SK-N-SH (cell line): Measurements from ENCODE around the gene KCNJ9. TPM values are rescaled to one million over a fixed set of nuclear protein-coding genes. Genes with fewer than 3 reads are reported as not detected.

Source experiments
- CTCF ChIA-PET: fragments of 300-600, 350-600 bp; formaldehyde crosslinking; extraction: SDS; loops from one replicate; lab custom pipeline; 2021; lab: Yijun Ruan, JAX
- POLR2A ChIA-PET: fragments of 350-600 bp; sonication (Branson Sonifier 250); formaldehyde crosslinking; extraction: SDS; loops from one replicate; lab custom pipeline; 2020; ENCODE audit warnings: antibody characterized with exemption, inconsistent platforms; lab: Yijun Ruan, JAX
- DNase-seq: peaks from one replicate; pipeline ENCODE4 v3.0.0; 2012
- H2AFZ ChIP-seq: fragments of 200-600 bp; sonication (generic); 2 replicates; pipeline ENCODE4 v1.8.1; 2016; ENCODE audit warnings: antibody characterized with exemption, mild to moderate bottlenecking, low read depth
- H3F3A ChIP-seq: fragments of 200-600 bp; sonication (generic); replicated peaks from 2 replicates; pipeline ENCODE3; 2016; ENCODE audit warnings: antibody characterized with exemption, mild to moderate bottlenecking; ENCODE audit not compliant: insufficient read depth
- H3K27ac ChIP-seq, 2 experiments: fragments of 200-500 bp in 1 of 2; fragments of 200-600 bp in 1 of 2; sonication (Bioruptor generic) in 1 of 2; sonication (generic), shearing (Covaris generic) in 1 of 2; 2 replicates each; pipeline versions ENCODE4 v1.5.1 to v1.6.1; 2014 to 2016; ENCODE audit warnings: low read depth in 2 of 2, inconsistent platforms in 1 of 2, low read length in 1 of 2, mild to moderate bottlenecking in 1 of 2, mixed read lengths in 1 of 2
- H3K27me3 ChIP-seq: fragments of 200-600 bp; sonication (generic), shearing (Covaris generic); 2 replicates; pipeline ENCODE4 v1.6.1; 2016; ENCODE audit warnings: mixed run types; ENCODE audit not compliant: insufficient read depth
- H3K36me3 ChIP-seq, 2 experiments: fragments of 200-500 bp in 1 of 2; fragments of 200-600 bp in 1 of 2; sonication (Bioruptor generic) in 1 of 2; sonication (generic) in 1 of 2; replicated peaks in 1 of 2; 2 replicates each; pipeline versions ENCODE3 to v1.5.1; 2014 to 2016; ENCODE audit warnings: low read length in 1 of 2, mild to moderate bottlenecking in 1 of 2; ENCODE audit not compliant: insufficient read depth in 2 of 2, control insufficient read depth in 1 of 2
- H3K4me1 ChIP-seq, 2 experiments: fragments of 200-500 bp in 1 of 2; fragments of 200-600 bp in 1 of 2; sonication (Bioruptor generic) in 1 of 2; sonication (generic), shearing (Covaris generic) in 1 of 2; 2 replicates each; pipeline versions ENCODE4 v1.5.1 to v1.6.1; 2014 to 2016; ENCODE audit warnings: low read depth in 1 of 2, low read length in 1 of 2, mixed run types in 1 of 2; ENCODE audit not compliant: insufficient read depth in 2 of 2, control insufficient read depth in 1 of 2
- H3K4me2 ChIP-seq: fragments of 200-600 bp; sonication (generic), shearing (Covaris generic); 2 replicates; pipeline ENCODE4 v1.6.1; 2017; ENCODE audit warnings: mixed run types
- H3K4me3 ChIP-seq, 2 experiments: fragments of 200-500 bp in 1 of 2; fragments of 200-600 bp in 1 of 2; sonication (Bioruptor generic) in 1 of 2; sonication (generic), shearing (Covaris generic) in 1 of 2; 2 replicates each; pipeline versions ENCODE4 v1.5.1 to v1.8.1; 2014 to 2016; ENCODE audit warnings: low read depth in 2 of 2, inconsistent platforms in 1 of 2, low read length in 1 of 2, mild to moderate bottlenecking in 1 of 2, mixed read lengths in 1 of 2, moderate library complexity in 1 of 2
- H3K79me2 ChIP-seq: fragments of 200-600 bp; sonication (generic); 2 replicates; pipeline ENCODE4 v1.8.1; 2017; ENCODE audit warnings: mild to moderate bottlenecking; ENCODE audit not compliant: insufficient read depth
- H3K9ac ChIP-seq: fragments of 200-600 bp; sonication (generic); 2 replicates; pipeline ENCODE4 v1.6.1; 2017; ENCODE audit warnings: mixed run types
- H3K9me2 ChIP-seq: fragments of 200-600 bp; sonication (generic); 2 replicates; pipeline ENCODE4 v1.6.1; 2017; ENCODE audit warnings: mixed run types
- H3K9me3 ChIP-seq: fragments of 200-600 bp; sonication (generic); 2 replicates; pipeline ENCODE4 v1.6.1; 2017; ENCODE audit warnings: mixed run types, mild to moderate bottlenecking, moderate library complexity
- H4K20me1 ChIP-seq: fragments of 200-600 bp; sonication (generic); 2 replicates; pipeline ENCODE4 v1.6.1; 2017; ENCODE audit warnings: mild to moderate bottlenecking, mixed run types; ENCODE audit not compliant: insufficient read depth
- CTCF ChIP-seq: fragments of 200-600 bp; sonication (generic); IDR thresholded peaks from 2 replicates; pipeline ENCODE4 v1.6.1; 2017; ENCODE audit warnings: antibody characterized with exemption, mild to moderate bottlenecking, moderate library complexity
- EZH2phosphoT487 ChIP-seq: fragments of 200-600 bp; sonication (generic); IDR thresholded peaks from 2 replicates; pipeline ENCODE4 v1.6.1; 2017; ENCODE audit warnings: low read depth, mixed run types, mild to moderate bottlenecking, antibody characterized with exemption, moderate library complexity, borderline replicate concordance
- FOSL2 ChIP-seq: IDR thresholded peaks from 2 replicates; pipeline ENCODE4 v1.4.0; 2012; ENCODE audit warnings: low read depth, mild to moderate bottlenecking, moderate library complexity, borderline replicate concordance
- IRF3 ChIP-seq: fragments of 150-350 bp; IDR thresholded peaks from 2 replicates; pipeline ENCODE4 v1.6.1; 2016; ENCODE audit warnings: mild to moderate bottlenecking, low read depth, low read length
- JUND ChIP-seq: IDR thresholded peaks from 2 replicates; pipeline ENCODE4 v1.4.0; 2012
- RAD21 ChIP-seq: IDR thresholded peaks from 2 replicates; pipeline ENCODE4 v1.6.1; 2012; ENCODE audit warnings: mild to moderate bottlenecking, low read length
- RFX5 ChIP-seq: IDR thresholded peaks from 2 replicates; pipeline ENCODE4 v1.6.1; 2012; ENCODE audit warnings: mild to moderate bottlenecking, improper control_type of control experiment, low read length
- RXRA ChIP-seq: IDR thresholded peaks from 2 replicates; pipeline ENCODE4 v1.4.0; 2012; ENCODE audit warnings: low read depth, mild to moderate bottlenecking, borderline replicate concordance
- SIN3A ChIP-seq: IDR thresholded peaks from 2 replicates; pipeline ENCODE4 v1.6.1; 2012; ENCODE audit warnings: low read depth, mild to moderate bottlenecking, low read length, moderate library complexity, borderline replicate concordance
- USF2 ChIP-seq: fragments of 150-350 bp; IDR thresholded peaks from 2 replicates; pipeline ENCODE4 v1.6.1; 2017; ENCODE audit warnings: antibody characterized with exemption, low read length, low read depth, borderline replicate concordance
- WGBS: methylation state at CpG from one replicate; pipeline ENCODE4 v1.1.6; 2017; ENCODE audit warnings: low lambda C conversion rate; 5-methylcytosine and 5-hydroxymethylcytosine counted together
- polyA plus RNA-seq, 3 experiments: library from polyadenylated mRNA; depleted of rRNA; stranded (reverse); fragments of >200 nt; gene quantifications; 2 replicates each; pipeline ENCODE4 v1.2.3, GENCODE V29; 2012
- TF ChIP-seq, protein P1 (sequence below): IDR thresholded peaks from 2 replicates; pipeline ENCODE4 v1.4.0; 2012; ENCODE audit warnings: low read depth, borderline replicate concordance
- TF ChIP-seq, protein P2 (sequence below): IDR thresholded peaks from 2 replicates; pipeline ENCODE4 v1.6.1; 2012; ENCODE audit warnings: mild to moderate bottlenecking, low read depth, low read length, moderate library complexity
- TF ChIP-seq, protein P3 (sequence below): IDR thresholded peaks from 2 replicates; pipeline ENCODE4; 2012

KCNJ9 gene
- polyA plus RNA-seq, 1 of the 3 experiments (the other 2 are of a cell fraction), result 0.02 TPM

- Histone ChIP-seq H3K27me3 (peaks cover 12% of the 10 kb centered on the region; the same call in 1 of the 2 replicates), H2AFZ (no peak overlapping the region), H3K4me2 (no peak overlapping the region), H3K9me2 (no peaks in the 10 kb centered on the region), H3K4me3 (no peak overlapping the region), H3K4me1 (no peaks in the 10 kb centered on the region), H4K20me1 (no peaks in the 10 kb centered on the region), H3F3A (no peaks in the 10 kb centered on the region), H3K79me2 (no peaks in the 10 kb centered on the region), H3K36me3 (no peaks in the 10 kb centered on the region), H3K27ac (no peak overlapping the region), H3K9me3 (no peaks in the 10 kb centered on the region), H3K9ac (no peak overlapping the region)
- DNase-seq, result no peak
- TF ChIP-seq IRF3 (no peak), EZH2phosphoT487 (no peak), FOSL2 (no peak), JUND (no peak), CTCF (no peak), SIN3A (no peak), RAD21 (no peak), USF2 (no peak), RFX5 (no peak), RXRA (no peak)
- TF ChIP-seq, protein P1, sequence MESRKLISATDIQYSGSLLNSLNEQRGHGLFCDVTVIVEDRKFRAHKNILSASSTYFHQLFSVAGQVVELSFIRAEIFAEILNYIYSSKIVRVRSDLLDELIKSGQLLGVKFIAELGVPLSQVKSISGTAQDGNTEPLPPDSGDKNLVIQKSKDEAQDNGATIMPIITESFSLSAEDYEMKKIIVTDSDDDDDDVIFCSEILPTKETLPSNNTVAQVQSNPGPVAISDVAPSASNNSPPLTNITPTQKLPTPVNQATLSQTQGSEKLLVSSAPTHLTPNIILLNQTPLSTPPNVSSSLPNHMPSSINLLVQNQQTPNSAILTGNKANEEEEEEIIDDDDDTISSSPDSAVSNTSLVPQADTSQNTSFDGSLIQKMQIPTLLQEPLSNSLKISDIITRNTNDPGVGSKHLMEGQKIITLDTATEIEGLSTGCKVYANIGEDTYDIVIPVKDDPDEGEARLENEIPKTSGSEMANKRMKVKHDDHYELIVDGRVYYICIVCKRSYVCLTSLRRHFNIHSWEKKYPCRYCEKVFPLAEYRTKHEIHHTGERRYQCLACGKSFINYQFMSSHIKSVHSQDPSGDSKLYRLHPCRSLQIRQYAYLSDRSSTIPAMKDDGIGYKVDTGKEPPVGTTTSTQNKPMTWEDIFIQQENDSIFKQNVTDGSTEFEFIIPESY, result no peak
- TF ChIP-seq, protein P2, sequence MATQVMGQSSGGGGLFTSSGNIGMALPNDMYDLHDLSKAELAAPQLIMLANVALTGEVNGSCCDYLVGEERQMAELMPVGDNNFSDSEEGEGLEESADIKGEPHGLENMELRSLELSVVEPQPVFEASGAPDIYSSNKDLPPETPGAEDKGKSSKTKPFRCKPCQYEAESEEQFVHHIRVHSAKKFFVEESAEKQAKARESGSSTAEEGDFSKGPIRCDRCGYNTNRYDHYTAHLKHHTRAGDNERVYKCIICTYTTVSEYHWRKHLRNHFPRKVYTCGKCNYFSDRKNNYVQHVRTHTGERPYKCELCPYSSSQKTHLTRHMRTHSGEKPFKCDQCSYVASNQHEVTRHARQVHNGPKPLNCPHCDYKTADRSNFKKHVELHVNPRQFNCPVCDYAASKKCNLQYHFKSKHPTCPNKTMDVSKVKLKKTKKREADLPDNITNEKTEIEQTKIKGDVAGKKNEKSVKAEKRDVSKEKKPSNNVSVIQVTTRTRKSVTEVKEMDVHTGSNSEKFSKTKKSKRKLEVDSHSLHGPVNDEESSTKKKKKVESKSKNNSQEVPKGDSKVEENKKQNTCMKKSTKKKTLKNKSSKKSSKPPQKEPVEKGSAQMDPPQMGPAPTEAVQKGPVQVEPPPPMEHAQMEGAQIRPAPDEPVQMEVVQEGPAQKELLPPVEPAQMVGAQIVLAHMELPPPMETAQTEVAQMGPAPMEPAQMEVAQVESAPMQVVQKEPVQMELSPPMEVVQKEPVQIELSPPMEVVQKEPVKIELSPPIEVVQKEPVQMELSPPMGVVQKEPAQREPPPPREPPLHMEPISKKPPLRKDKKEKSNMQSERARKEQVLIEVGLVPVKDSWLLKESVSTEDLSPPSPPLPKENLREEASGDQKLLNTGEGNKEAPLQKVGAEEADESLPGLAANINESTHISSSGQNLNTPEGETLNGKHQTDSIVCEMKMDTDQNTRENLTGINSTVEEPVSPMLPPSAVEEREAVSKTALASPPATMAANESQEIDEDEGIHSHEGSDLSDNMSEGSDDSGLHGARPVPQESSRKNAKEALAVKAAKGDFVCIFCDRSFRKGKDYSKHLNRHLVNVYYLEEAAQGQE, result no peak
- TF ChIP-seq, protein P3, sequence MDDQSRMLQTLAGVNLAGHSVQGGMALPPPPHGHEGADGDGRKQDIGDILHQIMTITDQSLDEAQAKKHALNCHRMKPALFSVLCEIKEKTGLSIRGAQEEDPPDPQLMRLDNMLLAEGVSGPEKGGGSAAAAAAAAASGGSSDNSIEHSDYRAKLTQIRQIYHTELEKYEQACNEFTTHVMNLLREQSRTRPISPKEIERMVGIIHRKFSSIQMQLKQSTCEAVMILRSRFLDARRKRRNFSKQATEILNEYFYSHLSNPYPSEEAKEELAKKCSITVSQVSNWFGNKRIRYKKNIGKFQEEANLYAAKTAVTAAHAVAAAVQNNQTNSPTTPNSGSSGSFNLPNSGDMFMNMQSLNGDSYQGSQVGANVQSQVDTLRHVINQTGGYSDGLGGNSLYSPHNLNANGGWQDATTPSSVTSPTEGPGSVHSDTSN, result no peak
- ChIA-PET CTCF (interaction anchor here (1.3 kb wide), 1 partner anchor 27 kb away, joined by 3 read pairs; no protein-coding TSS in a partner anchor), POLR2A (no interaction called here)
- 72% methylated on average over 22 of the region's 22 CpGs for WGBS
Measured at GRCh38 chr1:160136121-160136925, 55.0 kb downstream of the KCNJ9 start.
